Measurements from ENCODE around the gene CORO6.

- no peak for TF ChIP-seq EZH2 (IDR thresholded peaks at IDR 0.05; ENCODE audit: borderline replicate concordance, insufficient read depth, low read depth, low read length, poor library complexity, severe bottlenecking)
- TF ChIP-seq, protein P1, sequence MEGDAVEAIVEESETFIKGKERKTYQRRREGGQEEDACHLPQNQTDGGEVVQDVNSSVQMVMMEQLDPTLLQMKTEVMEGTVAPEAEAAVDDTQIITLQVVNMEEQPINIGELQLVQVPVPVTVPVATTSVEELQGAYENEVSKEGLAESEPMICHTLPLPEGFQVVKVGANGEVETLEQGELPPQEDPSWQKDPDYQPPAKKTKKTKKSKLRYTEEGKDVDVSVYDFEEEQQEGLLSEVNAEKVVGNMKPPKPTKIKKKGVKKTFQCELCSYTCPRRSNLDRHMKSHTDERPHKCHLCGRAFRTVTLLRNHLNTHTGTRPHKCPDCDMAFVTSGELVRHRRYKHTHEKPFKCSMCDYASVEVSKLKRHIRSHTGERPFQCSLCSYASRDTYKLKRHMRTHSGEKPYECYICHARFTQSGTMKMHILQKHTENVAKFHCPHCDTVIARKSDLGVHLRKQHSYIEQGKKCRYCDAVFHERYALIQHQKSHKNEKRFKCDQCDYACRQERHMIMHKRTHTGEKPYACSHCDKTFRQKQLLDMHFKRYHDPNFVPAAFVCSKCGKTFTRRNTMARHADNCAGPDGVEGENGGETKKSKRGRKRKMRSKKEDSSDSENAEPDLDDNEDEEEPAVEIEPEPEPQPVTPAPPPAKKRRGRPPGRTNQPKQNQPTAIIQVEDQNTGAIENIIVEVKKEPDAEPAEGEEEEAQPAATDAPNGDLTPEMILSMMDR (IDR thresholded peaks at IDR 0.05) = no peak
Measured at GRCh38 chr17:29633886-29634285, 11.2 kb upstream of the CORO6 start.
